SK-N-MC (cell line): ENCODE data around the gene SEMA3C.

Source experiments
- EZH2 ChIP-seq: fragments of 200-600 bp; sonication (generic); IDR thresholded peaks from one replicate; pipeline ENCODE4 v1.6.1; 2017; ENCODE audit warnings: antibody characterized with exemption
- POLR2AphosphoS5 ChIP-seq: IDR thresholded peaks from 2 replicates; pipeline ENCODE4 v1.6.1; 2012; ENCODE audit warnings: mild to moderate bottlenecking, low read depth, low read length, borderline replicate concordance

DNA sequence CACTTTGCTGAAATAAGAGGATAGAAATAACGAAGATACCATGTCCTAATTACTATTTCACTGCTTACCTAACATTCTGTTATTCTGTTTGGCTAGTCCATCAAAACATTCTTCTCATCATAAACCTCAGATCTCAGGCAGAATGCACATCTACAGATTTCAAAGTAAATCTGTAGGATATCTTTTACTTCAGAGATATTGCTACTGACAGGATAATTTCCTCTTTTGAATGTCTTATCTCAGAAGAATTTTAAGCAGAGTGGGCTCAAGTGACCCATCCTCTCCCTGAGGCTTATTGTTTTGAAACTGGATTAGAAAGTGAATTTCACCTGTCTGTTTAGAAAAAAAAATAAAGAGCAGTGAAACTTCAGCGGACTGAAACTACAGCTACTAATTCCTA, 83.6 kb downstream of the SEMA3C start:
- TF ChIP-seq EZH2 (no peak), POLR2AphosphoS5 (no peak)
